ENCODE data around the gene FAM124B. TPM values are rescaled to one million over a fixed set of nuclear protein-coding genes. Genes with fewer than 3 reads are reported as not detected.

Gene FAM124B
- polyA plus RNA-seq, 1 of the 3 experiments (the other 2 are of a cell fraction): not detected

- Histone ChIP-seq H3K4me2 (no peak overlapping the region), H3K4me3 (ENCODE audit: low read depth in 2 of 2, low read length in 1 of 2) (no peak overlapping the region), H3K4me1 (ENCODE audit: control insufficient read depth in 1 of 2, insufficient read depth in 2 of 2, low read depth in 1 of 2, low read length in 1 of 2) (peaks cover 0 to 4% of the 10 kb centered on the region in 2 experiments; a peak in 2 of 4 replicates), H2AFZ (ENCODE audit: low read depth) (no peak overlapping the region), H3K27me3 (ENCODE audit: insufficient read depth) (no peaks in the 10 kb centered on the region; the same call in 1 of the 2 replicates), H4K20me1 (ENCODE audit: insufficient read depth) (no peaks in the 10 kb centered on the region), H3K27ac (ENCODE audit: low read depth in 2 of 2, low read length in 1 of 2) (no peak overlapping the region), H3K9me3 (no peaks in the 10 kb centered on the region), H3K9me2 (no peaks in the 10 kb centered on the region), H3F3A (replicated peaks; ENCODE audit: insufficient read depth) (no peaks in the 10 kb centered on the region), H3K36me3 (replicated peaks in 1 of 2; ENCODE audit: control insufficient read depth in 1 of 2, insufficient read depth in 2 of 2, low read length in 1 of 2) (no peaks in the 10 kb centered on the region), H3K9ac (no peak overlapping the region), H3K79me2 (ENCODE audit: insufficient read depth) (no peaks in the 10 kb centered on the region)
- no peak for TF ChIP-seq CTCF (IDR thresholded peaks at IDR 0.05)
- TF ChIP-seq RFX5 (IDR thresholded peaks at IDR 0.05; ENCODE audit: low read length): no peak
- TF ChIP-seq MEF2A (IDR thresholded peaks at IDR 0.05; ENCODE audit: borderline replicate concordance, low read depth): no peak
- TF ChIP-seq RCOR1 (IDR thresholded peaks at IDR 0.05; ENCODE audit: low read length): no peak
- no peak for TF ChIP-seq IRF3 (IDR thresholded peaks at IDR 0.05; ENCODE audit: low read depth, low read length)
- no peak for TF ChIP-seq YY1 (IDR thresholded peaks at IDR 0.05; ENCODE audit: low read depth)
- no peak for TF ChIP-seq JUND (IDR thresholded peaks at IDR 0.05)
- TF ChIP-seq SMC3 (IDR thresholded peaks at IDR 0.05; ENCODE audit: low read depth, low read length): no peak
- no peak for TF ChIP-seq USF1 (IDR thresholded peaks at IDR 0.05; ENCODE audit: borderline replicate concordance, low read depth)
- no peak for TF ChIP-seq ZBTB33 (IDR thresholded peaks at IDR 0.05; ENCODE audit: borderline replicate concordance, low read depth)
- TF ChIP-seq NFIC (IDR thresholded peaks at IDR 0.05; ENCODE audit: borderline replicate concordance): no peak
- no peak for TF ChIP-seq RAD21 (IDR thresholded peaks at IDR 0.05; ENCODE audit: low read length)
- no peak for TF ChIP-seq MAX (IDR thresholded peaks at IDR 0.05; ENCODE audit: low read depth)
- TF ChIP-seq SIN3A (IDR thresholded peaks at IDR 0.05; ENCODE audit: borderline replicate concordance, low read depth, low read length): no peak
- TF ChIP-seq GABPA (IDR thresholded peaks at IDR 0.05; ENCODE audit: low read depth): no peak
- TF ChIP-seq NRF1 (IDR thresholded peaks at IDR 0.05; ENCODE audit: low read depth, low read length): no peak
- no peak for TF ChIP-seq USF2 (IDR thresholded peaks at IDR 0.05; ENCODE audit: borderline replicate concordance, low read depth, low read length)
- WGBS (ENCODE audit: low lambda C conversion rate): 90% methylated on average over 2 of the region's 2 CpGs
- no peak for DNase-seq
- CTCF ChIA-PET: interaction anchor here (1.2 kb wide), 1 partner anchor 22 kb away, joined by 3 read pairs; no protein-coding TSS in a partner anchor
- POLR2A ChIA-PET: no interaction called here
Measured at GRCh38 chr2:224413381-224413780, 11.5 kb upstream of the FAM124B start.
